Ishikawa (cell line): ENCODE results near the gene GCNA.

Experiments used
- CEBPB ChIP-seq: IDR thresholded peaks from 2 replicates; pipeline ENCODE4 v1.6.1; 2012
- CREB1 ChIP-seq: IDR thresholded peaks from 2 replicates; pipeline ENCODE4 v1.6.1; 2012; ENCODE audit warnings: low read depth
- EGR1 ChIP-seq: IDR thresholded peaks from 2 replicates; pipeline ENCODE4 v1.6.1; 2012
- EP300 ChIP-seq: IDR thresholded peaks from 2 replicates; pipeline ENCODE4 v1.6.1; 2012; ENCODE audit warnings: borderline replicate concordance
- FOXM1 ChIP-seq: IDR thresholded peaks from 2 replicates; pipeline ENCODE4 v1.6.1; 2012; ENCODE audit warnings: low read depth, borderline replicate concordance
- MAX ChIP-seq: IDR thresholded peaks from 2 replicates; pipeline ENCODE4 v1.6.1; 2012
- NFIC ChIP-seq: IDR thresholded peaks from 2 replicates; pipeline ENCODE4 v1.6.1; 2012
- RAD21 ChIP-seq: IDR thresholded peaks from 2 replicates; pipeline ENCODE4 v1.6.1; 2012; ENCODE audit warnings: low read depth
- REST ChIP-seq: IDR thresholded peaks from 2 replicates; pipeline ENCODE4 v1.6.1; 2012; ENCODE audit warnings: low read depth, mild to moderate bottlenecking
- TAF1 ChIP-seq: IDR thresholded peaks from 2 replicates; pipeline ENCODE4 v1.6.1; 2012; ENCODE audit warnings: low read depth, mild to moderate bottlenecking
- TCF12 ChIP-seq: IDR thresholded peaks from 2 replicates; pipeline ENCODE4 v1.6.1; 2012; ENCODE audit warnings: low read depth
- TEAD4 ChIP-seq: IDR thresholded peaks from 2 replicates; pipeline ENCODE4 v1.6.1; 2012
- USF1 ChIP-seq: IDR thresholded peaks from 2 replicates; pipeline ENCODE4 v1.6.1; 2012
- YY1 ChIP-seq: IDR thresholded peaks from 2 replicates; pipeline ENCODE4 v1.6.1; 2012; ENCODE audit warnings: low read depth
- ZBTB7A ChIP-seq: IDR thresholded peaks from 2 replicates; pipeline ENCODE4 v1.6.1; 2012; ENCODE audit warnings: low read depth

The GCNA gene

DNA sequence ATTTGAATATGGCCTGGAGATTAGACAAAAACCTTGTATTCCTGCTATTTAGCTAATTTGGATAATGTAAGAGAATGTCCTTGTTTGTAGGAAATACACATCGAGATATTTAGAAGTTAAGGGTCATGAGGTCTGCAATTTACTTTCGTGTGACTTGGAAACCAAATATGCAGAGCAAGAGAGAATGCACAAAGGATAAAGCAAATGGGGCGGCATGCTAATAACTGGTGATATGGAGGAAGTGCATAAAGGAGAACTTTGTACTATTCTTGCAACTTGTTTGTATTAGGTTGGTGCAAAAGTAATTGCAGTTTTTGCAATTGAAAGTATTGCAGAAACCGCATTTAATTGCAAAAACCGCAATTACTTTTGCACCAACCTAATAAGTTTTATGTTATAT lies 47.2 kb downstream of the GCNA start:
- TF ChIP-seq TEAD4: no peak
- TF ChIP-seq MAX: no peak
- TF ChIP-seq EP300: no peak

GRCh38 chrX:71626576-71626975 lies 48.3 kb downstream of the GCNA start:
- TF ChIP-seq TEAD4 (no peak), CREB1 (no peak), FOXM1 (no peak), NFIC (no peak), EGR1 (no peak), CEBPB (no peak), TCF12 (no peak), EP300 (no peak), MAX (no peak), REST (no peak)

GRCh38 chrX:71627588-71628404 lies 49.6 kb downstream of the GCNA start:
- TF ChIP-seq FOXM1 (no peak), EP300 (no peak), EGR1 (no peak), TCF12 (no peak), RAD21 (no peak), CEBPB (no peak), NFIC (no peak), ZBTB7A (no peak), TEAD4 (no peak), CREB1 (no peak), TAF1 (no peak)

GRCh38 chrX:71629467-71629866 lies 51.2 kb downstream of the GCNA start:
- TF ChIP-seq CEBPB: no peak

DNA sequence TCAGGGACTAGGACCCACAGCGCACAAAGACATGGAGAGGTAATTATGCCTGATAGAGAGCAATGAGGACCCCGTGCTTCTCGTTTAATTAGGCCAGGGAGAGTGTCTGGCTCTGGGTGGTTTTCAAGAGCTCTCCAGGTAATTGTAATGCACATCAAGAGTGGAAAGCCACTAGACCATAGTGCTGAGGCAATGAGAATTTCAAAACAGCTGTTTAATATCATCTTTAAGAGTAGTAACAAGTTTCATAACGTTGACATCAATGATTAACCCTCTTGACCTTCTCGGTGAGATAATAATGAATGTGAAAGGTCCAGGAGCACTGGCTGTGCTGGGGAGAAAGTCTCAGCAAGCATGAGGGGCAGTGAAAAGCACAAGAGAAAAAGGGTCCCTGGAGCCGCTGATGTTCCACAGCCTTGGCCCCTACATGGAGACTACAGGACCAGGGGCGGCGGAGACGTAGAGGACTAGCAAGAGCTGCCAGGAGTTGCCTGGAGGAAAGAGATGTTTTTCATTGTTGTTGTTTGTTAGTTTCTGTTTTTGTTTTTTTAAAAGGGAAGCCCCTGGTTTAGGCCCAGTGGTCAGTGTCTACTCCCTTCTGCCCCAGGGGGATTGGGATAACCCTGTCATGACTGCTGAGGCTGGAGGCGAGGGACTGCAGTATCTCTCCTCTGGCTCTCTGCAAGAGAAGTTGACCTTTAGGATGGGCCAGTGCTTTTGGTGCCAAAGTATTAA lies 54.9 kb downstream of the GCNA start:
- TF ChIP-seq TAF1 (no peak), FOXM1 (no peak), USF1 (no peak), EP300 (no peak)

DNA sequence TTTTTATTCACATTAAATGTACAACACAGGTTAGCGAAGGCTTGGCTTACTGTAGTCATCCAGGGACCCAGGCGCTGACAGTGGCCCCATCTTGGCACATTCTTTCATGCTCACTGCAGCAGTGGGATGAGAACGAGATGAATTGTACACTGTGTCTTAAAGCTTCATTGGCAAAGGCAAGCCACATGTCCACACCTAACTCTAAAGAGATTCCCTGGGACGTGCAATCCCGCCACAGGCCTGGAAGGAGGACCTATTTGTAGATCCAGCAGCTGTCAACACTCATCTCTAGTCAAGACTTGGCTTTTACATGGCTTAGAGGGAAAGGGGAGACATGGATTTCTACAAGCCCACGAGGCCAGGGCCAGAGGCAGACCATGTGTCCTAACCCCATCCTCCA lies 56.1 kb downstream of the GCNA start:
- TF ChIP-seq TCF12 (no peak), TAF1 (no peak), TEAD4 (no peak), RAD21 (no peak), EP300 (no peak), EGR1 (no peak), CEBPB (no peak), FOXM1 (no peak), NFIC (no peak), USF1 (no peak), MAX (no peak)

DNA sequence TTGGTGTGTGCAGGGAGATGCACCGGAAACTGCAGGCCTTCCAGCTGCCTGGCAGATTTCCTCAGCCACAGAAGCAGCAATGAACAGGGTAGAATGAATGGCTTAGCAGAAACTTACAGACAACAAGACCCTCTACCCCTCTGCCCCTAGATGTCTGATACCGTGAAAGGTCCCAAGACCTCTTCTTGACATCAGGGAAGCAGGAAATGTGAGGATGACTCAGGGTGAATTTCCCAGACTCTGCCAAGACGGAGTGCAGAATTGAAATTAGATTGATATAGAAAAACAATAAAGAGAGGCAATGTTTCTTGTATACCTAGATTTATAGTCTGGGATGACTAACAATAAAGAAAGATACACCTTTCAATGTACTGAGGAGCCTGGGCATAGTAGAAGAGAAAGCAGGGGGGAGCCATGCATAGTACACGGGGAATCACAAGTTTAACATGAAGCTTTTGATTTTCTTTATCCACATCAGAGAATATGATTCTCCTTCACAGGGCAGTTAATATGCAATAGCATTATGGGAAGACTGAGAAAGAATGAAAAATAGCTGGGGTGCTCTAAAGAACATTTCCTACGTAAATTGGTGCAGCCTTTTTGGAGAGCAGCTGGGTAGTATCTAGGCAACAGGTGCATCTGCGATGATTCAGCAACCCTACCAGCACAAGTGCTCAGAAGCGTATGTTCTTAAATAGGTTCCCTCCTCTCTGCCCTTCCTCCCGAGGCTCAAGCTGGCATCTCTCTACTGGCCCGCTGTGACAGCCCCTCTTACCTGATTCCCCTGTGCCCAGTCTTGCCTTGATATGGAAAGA lies 58.4 kb downstream of the GCNA start:
- TF ChIP-seq YY1 (no peak), TCF12 (no peak), CEBPB (no peak), EP300 (no peak), RAD21 (no peak), EGR1 (no peak), TAF1 (no peak), FOXM1 (no peak)
